HG02623 (cell line): ENCODE results near the gene PDZD8.

Experiments used
- ATAC-seq: cut with Tn5 transposase; IDR thresholded peaks from one replicate; pipeline ENCODE4 v1.9.1; 2021; ENCODE audit warnings: moderate library complexity; ENCODE audit not compliant: unreplicated experiment

Gene PDZD8

DNA sequence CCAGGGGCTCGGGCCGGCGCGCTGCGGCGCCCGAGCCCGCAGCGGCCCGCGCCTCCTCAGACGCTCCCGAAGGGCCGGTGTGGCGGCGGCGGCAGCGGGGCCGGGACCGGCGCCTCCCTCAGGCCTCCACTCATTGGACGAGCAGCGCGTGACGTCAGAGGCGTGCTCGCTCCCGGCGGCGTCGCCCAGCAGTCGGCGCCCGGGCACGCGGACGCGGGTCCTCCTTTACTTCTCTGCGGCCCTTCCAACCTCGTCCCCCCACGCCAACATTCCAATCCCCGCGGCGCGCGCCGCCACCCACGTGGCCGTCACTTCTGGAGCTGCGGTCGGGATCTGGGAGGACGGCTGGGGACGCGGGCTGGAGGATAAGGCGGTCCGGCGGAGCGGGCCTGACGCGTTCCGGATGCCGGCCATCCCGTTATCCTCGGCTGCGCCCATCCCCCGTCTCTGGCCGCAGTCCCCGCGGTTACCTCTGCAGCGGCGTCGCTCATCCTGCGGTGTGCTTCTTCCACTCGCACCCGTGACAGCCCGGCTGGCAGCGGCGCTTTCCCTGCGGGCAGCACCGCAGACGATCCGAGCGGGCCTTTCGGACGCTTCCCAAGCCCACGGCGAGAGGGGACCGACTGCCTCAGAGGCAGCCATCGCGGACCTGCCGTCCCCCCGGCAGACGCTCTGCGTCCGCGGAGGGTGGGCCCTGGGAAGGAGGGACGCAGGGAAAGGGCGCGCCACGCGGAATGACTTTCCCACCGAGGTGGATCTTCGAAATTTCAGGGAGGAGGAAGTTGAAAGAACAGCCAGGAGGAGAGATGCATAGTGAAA, at the start of gene PDZD8:
PDZD8 (minus strand) TSS at position 81 of the 819 bp plus-strand sequence. CDS start 213 bp downstream, outside the sequence.
- ATAC-seq, result peak; percentile 86

DNA sequence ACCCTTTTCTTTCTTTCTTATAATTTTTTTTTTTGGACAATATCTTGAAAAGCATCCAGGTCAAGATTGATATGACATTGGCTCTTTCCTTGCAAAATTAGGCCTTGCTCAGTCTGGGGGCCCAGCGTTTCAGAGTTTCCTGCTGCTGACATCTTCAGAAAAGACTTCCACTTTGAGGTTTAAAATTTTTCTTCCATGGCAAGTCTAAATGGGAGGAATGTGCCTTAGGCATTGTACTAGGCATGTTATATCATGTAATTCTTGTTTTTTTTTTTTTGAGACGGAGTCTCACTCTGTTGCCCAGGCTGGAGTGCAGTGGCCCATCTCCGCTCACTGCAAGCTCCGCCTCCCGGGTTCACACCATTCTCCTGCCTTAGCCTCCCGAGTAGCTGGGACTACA, 48.9 kb upstream of the PDZD8 start:
- no peak for ATAC-seq

GRCh38 chr10:117421985-117422384, 46.7 kb upstream of the PDZD8 start:
- ATAC-seq, result no peak

GRCh38 chr10:117420768-117421167, 45.5 kb upstream of the PDZD8 start:
- ATAC-seq, result no peak

DNA sequence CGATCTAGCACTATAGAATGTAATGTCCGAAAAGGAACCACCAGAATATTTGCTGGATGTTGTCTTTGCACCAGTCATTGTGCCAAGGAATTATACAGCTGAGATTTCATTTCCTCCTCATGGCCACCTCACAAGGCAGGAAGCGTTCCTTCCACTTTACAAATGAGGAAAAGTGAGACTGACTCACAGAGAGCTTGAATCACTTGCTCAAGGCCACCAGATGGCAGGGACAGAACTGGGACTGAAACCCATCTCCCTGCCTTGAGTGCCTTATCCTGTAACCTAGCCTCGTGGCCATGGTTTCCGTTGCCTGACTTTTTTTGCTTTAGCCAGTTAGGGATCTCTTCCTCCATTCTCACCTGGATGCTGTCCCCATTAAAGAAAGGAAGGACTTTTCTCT, 44.7 kb upstream of the PDZD8 start:
- ATAC-seq, result no peak

DNA sequence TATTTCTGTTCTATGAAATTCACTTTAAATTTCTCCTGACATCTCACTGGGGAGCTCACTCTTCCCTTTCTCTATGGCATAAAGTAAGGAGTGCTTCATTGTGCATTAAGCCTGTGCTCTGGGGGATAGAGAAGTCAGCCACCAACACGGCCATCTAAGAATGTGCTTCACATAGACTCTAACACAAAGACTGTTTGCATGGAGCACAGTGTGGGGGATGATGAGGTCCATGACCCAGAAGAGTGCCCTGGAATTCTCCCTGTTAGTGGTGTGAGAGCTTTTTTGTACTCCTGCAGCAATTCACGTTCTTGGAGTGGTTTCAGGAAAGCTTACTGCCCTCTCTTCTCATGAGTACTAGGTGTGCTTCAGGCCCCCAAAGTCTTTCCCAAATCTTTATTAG, 43.9 kb upstream of the PDZD8 start:
- no peak for ATAC-seq

- ATAC-seq, result no peak
These were observed 42.9 kb upstream of the PDZD8 start for GRCh38 chr10:117418121-117418520.

- ATAC-seq, result no peak
These were observed 42.0 kb upstream of the PDZD8 start for GRCh38 chr10:117417196-117417595.

- no peak for ATAC-seq
These were observed 38.8 kb upstream of the PDZD8 start for GRCh38 chr10:117413928-117414618.

DNA sequence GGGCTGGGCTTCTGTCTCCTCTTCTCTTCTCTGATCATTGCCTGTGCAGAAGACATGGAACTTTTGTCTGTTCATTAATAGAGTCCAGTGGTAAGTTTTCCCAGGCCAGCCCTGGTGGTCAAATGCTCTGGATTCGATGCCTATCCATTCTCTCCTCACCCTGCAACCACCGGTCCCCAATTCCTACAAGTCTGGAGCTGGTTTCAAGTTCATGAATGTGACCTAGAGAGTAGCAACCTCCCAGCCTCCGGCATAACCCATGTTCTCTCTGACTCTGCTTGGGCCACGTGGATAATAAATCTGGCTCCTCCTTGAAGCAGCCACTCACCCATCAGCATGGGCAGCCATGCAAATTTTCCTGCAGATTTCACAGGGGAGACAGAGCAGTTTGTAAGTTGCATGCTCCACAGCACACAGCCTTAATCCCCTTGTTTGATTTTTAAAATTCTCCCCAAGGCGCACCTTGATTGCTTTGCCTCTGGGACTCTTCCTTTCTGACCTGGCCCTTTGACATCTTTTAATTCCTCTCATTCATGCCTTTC, 37.3 kb upstream of the PDZD8 start:
- ATAC-seq, result no peak

- no peak for ATAC-seq
These were observed 36.5 kb upstream of the PDZD8 start for GRCh38 chr10:117411479-117412399.

- ATAC-seq, result no peak
These were observed 35.3 kb upstream of the PDZD8 start for GRCh38 chr10:117410557-117410956.

DNA sequence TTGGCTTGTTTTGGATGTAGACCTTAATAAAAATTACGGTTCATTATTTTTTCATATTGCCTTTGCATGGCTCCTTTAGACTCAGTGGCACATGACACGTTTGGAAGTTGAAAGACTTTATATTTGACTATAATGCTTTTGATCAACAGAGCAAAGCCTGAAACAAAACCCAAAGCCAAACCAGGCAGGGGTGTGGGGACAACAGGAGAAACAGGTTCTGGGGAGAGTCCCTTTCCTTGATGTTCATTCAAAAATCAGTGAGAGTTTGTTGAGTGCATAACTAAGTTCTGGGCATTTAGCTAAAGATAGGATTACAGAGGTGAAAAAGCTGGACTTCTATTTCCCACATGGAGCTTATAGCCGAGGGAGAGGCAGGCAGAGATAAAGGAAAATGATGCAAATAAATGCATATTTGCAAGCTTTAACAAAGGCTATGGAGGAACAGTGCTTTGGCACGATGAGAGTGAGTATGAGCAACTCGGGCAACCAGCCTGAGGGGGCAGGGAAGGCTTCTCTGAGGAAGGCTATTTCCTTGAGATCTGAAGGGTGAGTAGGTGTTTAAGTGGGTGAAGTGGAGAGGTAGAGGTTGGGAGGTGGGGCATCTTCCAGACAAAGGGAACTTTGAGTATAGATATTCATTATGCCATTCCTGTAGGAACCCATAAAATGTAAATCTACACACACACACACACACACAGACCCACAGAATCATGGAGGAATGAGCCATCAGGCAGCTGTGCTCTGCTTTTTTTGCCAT, 34.5 kb upstream of the PDZD8 start:
- no peak for ATAC-seq

DNA sequence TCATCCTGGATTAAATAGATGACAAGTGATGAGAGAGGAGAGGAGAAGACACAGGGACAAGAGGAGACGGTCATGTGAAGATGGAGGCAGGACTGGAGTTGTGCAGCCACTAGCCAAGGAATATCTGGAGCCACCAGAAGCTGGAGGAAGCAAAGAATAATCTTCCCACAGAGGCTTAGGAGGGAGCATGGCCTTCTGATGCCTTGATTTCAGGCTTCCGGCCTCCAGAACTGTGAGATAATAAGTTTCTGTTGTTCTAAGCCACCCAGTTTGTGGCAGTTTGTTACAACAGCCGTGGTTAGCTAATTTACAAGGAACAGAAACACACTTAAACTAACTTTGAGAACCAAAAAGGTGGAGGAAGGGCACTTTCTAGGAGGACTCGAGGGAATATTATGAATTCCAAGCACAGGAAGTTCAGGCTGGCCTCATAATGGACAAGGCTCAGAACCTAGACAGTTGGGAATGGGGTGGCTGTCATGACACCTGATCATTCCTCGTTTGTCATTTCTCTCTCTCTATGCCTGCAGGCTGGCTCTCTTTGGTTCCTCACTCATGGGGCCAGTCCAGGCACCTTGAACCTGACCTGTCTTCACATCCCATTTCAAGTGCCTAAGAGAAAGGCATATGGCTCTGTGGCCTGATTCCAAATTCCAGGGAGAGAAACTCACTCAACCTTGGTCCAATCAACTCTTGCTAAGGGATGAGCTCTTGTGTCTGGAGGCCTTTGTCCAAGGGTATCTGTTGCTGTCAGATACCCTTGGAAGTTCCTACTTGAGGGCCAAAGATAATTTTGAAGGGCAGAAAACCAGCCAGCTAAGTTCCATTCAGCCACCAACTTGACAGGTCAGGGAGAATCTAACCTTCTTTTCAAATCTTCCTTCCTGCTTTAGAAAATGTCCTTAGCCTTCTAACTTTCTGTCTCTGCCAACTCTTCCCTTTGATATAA, 33.5 kb upstream of the PDZD8 start:
- no peak for ATAC-seq

GRCh38 chr10:117405730-117406129, 30.5 kb upstream of the PDZD8 start:
- no peak for ATAC-seq

- ATAC-seq, result no peak
These were observed 25.1 kb upstream of the PDZD8 start for GRCh38 chr10:117400329-117400728.

DNA sequence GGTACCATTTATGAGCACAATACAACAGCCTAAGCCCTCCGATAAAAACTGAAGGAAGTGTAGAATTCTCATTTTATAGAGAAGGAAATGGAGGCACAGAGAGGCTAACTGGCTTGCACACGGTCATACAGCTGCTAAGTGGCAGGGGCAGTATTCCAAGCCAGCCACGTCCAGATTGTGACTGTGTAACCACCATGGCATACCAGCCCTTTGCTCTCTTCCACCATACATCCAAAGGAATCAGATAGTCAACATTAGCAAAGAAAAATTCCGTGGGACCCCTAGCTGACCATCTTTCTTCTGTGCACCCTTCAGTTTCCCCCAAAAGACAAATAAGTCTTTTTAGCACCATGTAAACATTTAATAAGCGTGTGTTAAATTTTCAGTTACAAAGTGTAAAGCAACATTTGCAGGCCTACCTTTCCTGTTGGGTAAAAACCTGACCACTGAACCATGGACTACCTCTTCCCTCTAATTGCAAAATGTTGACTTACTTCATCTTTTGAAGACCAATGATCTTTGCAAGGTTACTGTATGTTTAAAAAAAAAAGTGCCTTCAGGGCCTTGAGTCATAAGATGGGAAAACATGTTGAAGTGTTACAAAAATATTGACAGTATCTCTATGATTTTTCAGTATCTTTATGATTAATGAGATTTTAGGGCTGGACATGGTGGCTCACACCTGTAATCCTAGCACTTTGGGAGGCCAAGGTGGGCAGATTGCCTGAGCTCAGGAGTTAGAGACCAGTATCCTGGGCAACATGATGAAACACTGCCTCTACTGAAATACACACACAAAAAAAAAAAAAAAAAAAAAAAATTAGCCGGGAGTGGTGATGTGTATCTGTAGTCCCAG, 24.3 kb upstream of the PDZD8 start:
- ATAC-seq, result no peak

- no peak for ATAC-seq
These were observed 22.8 kb upstream of the PDZD8 start for GRCh38 chr10:117398029-117398428.
